AG08396 (cell line): ENCODE measurements around the gene GLIS2.
"Not testable (repeated sequence)": the region's sequence is repeated elsewhere in the genome, so short reads cannot be mapped to it uniquely, and the experiment has no call there.

Experiments
- DNase-seq: peaks from one replicate; pipeline ENCODE4 v3.0.0; 2012; ENCODE audit warnings: low spot score, mixed read lengths

GLIS2 gene

DNA sequence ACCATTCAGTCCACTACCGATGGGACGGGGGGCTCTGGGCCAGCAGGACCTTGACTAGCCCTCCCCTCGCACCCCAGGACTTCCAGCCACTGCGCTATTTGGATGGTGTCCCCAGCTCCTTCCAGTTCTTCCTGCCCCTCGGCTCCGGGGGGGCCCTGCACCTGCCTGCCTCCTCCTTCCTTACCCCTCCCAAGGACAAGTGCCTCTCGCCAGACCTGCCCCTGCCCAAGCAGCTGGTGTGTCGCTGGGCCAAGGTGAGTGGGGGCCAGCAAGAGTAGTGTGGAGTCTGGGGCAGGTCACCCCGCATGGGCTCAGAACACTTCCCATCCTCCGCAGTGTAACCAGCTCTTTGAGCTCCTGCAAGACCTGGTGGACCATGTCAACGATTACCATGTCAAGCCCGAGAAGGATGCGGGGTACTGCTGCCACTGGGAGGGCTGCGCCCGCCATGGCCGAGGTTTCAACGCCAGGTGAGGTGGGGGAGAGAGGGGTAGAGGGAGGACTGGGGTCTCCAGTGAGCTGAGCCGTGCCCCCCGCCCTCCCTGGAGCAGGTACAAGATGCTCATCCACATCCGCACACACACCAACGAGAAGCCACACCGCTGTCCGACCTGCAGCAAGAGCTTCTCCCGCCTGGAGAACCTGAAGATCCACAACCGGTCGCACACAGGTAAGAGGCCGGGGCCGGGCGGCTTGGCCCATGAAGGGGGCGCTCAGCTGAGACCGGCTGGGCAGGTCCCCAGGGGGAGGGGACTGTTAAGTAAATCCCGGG, 19.0 kb downstream of the GLIS2 start:
- DNase-seq, result no peak

DNA sequence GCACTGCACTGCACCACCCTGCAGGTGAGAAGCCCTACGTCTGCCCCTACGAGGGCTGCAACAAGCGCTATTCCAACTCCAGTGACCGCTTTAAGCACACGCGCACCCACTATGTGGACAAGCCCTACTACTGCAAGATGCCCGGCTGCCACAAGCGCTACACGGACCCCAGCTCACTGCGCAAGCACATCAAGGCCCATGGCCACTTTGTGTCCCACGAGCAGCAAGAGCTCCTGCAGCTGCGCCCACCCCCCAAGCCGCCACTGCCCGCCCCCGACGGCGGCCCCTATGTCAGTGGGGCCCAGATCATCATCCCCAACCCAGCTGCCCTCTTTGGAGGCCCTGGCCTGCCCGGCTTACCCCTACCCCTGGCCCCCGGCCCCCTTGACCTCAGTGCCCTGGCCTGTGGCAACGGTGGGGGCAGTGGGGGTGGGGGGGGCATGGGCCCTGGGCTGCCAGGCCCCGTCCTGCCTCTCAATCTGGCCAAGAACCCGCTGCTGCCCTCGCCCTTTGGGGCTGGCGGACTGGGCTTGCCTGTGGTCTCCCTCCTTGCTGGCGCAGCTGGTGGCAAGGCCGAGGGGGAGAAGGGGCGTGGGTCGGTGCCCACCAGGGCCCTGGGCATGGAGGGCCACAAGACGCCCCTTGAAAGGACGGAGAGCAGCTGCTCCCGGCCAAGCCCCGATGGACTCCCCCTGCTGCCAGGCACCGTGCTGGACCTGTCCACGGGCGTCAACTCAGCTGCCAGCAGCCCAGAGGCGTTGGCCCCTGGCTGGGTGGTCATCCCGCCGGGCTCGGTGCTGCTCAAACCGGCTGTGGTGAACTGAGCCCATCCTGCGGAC, 21.1 kb downstream of the GLIS2 start:
- no peak for DNase-seq

DNA sequence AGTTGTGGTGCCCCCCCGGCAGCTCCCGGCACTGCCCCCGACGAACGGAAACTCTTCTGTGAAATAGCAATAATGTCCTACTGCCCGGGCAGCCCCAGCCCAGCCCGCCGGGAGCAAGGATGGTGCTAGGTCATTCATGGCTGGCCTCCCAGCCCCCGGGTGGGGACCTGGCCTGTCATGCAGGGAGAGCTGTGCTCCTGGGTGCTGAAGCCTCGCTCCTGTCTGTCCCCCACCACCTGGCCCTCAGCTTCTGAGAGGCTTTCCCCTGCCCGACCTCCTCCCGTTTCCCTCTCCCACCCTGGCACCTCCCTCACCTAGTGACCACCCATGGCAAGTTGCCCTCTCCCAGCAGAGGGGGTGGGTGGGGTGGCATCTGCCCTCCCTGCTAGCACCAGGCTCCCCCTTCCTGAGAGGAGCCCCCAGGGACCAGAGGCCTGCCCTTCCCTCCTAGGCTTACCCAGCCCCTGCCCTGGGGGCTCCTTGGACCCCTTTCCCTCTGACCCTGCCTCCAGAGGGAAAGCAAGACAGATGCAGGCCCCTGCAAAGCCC, 21.7 kb downstream of the GLIS2 start:
- no peak for DNase-seq

DNA sequence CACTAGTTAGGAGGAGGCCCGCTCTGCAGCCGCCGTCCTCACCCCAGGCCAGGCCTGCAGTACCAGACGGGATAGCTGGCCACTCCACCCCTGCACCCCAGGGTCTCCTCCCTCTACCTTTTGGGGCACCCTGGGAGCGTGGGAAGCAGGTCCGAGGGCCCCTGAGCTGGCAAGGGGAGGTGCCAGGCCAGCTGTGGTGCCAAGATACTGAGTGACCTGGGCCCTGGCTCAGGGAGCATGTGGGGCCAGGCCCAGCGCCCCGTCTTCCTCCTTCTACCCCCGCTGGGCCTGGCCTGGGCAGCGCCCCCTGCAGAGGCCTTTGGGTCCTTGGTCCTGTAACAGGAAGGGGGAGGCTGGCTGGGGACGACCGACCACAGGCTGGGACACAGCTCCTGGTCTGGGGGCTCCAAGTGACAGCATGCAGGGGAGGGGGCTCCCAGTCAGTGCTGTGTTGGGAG, 22.3 kb downstream of the GLIS2 start:
- no peak for DNase-seq

GRCh38 chr16:4338712-4339299, 22.9 kb downstream of the GLIS2 start:
- DNase-seq, result no peak

- DNase-seq, result no peak
Observed at GRCh38 chr16:4339455-4339854, 23.6 kb downstream of the GLIS2 start.

- DNase-seq, result no peak
Observed at GRCh38 chr16:4339909-4340308, 24.0 kb downstream of the GLIS2 start.

- no peak for DNase-seq
Observed at GRCh38 chr16:4340443-4340842, 24.6 kb downstream of the GLIS2 start.

- DNase-seq, result no peak
Observed at GRCh38 chr16:4341250-4341649, 25.4 kb downstream of the GLIS2 start.

GRCh38 chr16:4342866-4343744, 27.2 kb downstream of the GLIS2 start:
- DNase-seq, result no peak

GRCh38 chr16:4344300-4344982, 28.6 kb downstream of the GLIS2 start:
- not testable (repeated sequence) for DNase-seq

- DNase-seq, result no peak
Observed at GRCh38 chr16:4344983-4345835, 29.3 kb downstream of the GLIS2 start.

DNA sequence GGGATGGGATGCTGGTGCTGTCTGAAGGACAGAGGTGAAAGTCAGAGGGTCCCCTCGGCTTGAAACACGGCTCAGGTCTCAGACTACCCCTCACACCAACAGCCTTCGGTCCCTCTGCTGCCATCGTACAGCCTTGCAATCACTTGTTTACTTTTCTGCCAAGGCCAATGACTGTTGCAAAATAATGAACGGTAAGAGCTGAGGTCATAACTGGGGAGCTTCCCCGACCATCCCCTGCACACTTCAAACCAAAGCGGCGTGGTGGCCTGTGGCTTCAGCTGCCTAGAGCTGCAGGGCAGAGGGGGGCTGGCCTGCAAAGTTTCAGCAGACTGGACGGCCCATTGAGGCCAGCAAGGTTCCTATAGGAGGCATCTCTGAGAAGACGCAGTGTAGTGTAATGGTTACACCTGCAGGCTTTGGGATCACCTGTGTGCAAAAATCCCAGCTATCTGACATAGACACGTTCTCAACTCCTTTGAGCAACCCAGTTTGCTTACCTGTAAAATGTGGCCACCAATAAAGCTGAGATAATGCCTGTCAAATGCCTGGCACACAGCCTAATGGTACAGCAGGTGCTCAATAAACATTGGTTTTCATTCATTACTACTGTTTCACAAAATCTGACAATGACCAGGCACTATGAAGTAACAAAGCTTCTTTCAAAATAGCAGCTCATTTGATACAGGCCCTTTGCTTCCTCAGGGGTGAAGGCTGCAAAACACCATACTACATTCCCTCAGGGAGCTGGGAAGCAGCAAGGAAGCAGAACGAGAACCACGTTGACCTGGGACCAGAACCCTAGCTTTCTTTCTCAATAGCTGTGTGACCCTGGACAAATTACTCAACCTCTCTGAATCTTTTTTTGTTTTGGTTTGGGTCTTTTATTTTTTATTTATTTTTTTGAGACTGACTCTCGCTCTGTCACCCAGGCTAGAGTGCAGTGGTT, 30.2 kb downstream of the GLIS2 start:
- no peak for DNase-seq

DNA sequence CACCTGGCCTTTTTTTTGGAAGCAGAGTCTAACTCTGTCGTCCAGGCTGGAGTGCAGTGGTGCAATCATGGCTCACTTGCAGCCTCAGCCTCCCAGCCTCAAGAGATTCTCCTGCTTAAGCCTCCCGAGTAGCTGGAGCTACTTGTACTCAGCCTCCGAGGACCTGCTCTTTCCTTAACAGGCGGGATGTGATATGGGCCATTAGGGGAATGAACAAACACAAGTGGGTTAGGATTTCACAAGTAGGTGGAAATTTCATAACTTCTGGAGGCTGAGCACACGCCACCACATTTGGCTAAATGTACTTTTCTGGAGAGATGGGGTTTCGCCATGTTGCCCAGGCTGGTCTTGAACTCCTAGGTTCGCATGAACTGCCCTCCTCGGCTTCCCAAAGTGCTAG, 31.1 kb downstream of the GLIS2 start:
- DNase-seq, result no peak

GRCh38 chr16:4347765-4348509, 32.1 kb downstream of the GLIS2 start:
- DNase-seq, result no peak

DNA sequence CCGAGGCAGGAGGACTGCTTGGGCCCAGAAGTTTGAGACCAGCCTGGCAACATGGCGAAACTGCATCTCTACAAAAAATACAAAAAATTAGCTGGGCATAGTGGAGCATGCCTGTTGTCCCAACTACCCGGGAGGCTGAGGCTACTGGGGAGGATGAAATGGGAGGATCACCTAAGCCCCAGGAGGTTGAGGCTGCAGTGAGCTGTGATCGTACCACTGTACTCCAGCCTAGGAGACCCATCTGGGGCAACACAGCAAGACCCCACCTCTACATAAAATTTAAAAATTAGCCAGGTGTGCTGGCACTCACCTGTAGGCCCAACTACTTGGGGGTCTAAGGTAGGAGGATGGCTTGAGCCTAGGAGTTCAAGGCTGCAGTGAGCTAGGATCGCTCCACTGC, 33.5 kb downstream of the GLIS2 start:
- DNase-seq, result no peak

DNA sequence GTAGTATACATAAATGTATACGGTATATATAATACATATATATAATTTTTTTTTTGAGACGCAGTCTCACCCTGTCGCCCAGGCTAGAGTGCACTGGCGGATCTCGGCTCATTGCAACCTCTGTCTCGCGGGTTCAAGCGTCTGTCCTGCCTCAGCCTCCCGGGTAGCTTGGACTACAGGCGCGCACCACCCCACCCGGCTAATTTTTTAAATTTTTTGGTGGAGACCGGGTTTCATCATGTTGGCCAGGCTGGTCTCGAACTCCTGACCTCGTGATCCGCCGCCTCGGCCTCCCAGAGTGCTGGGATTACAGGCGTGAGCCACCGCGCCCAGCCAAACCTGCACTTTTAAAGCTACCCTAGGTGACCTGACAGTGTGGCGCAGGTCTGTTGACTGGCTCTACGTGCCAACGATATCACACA, 34.5 kb downstream of the GLIS2 start:
- DNase-seq, result no peak
